H1 (cell line): ENCODE results near the gene KRT81. TPM values are rescaled to one million over a fixed set of nuclear protein-coding genes. Genes with fewer than 3 reads are reported as not detected.

Source experiments
- CTCF ChIA-PET: fragments of 300-600 bp; sonication (Branson Sonifier 250); formaldehyde crosslinking; loops from one replicate; lab custom pipeline; 2021; ENCODE audit not compliant: partially characterized antibody; lab: Charles Lee
- POLR2A ChIA-PET: fragments of 300-600 bp; sonication (Branson Sonifier 250); formaldehyde crosslinking; loops from one replicate; lab custom pipeline; 2021; ENCODE audit warnings: inconsistent platforms; ENCODE audit not compliant: partially characterized antibody; lab: Charles Lee
- DNase-seq, 2 experiments: peaks; one replicate each; pipeline versions ENCODE4 v3.0.0 to v3.0.0-alpha.2; 2010 to 2022; ENCODE audit warnings: low spot score in 2 of 2, low read depth in 1 of 2, mixed read lengths in 1 of 2
- FAIRE-seq: peaks from 2 replicates; lab custom pipeline; 2011; peaks lifted over from hg19 to GRCh38; lab: Jason Lieb, UNC
- H2AFZ ChIP-seq: 2 replicates; pipeline ENCODE4 v1.8.1; 2012; ENCODE audit warnings: low read length, inconsistent platforms
- H2AK5ac ChIP-seq: 2 replicates; pipeline ENCODE4 v1.6.1; 2013; ENCODE audit warnings: low read depth, low read length
- H2BK120ac ChIP-seq: replicated peaks from 2 replicates; pipeline ENCODE3; 2013; ENCODE audit warnings: low read depth, low read length, inconsistent platforms
- H2BK12ac ChIP-seq: 2 replicates; pipeline ENCODE4 v1.6.1; 2013; ENCODE audit warnings: low read depth, low read length
- H2BK15ac ChIP-seq: 2 replicates; pipeline ENCODE4 v1.6.1; 2013; ENCODE audit warnings: low read length
- H2BK20ac ChIP-seq: 2 replicates; pipeline ENCODE4 v1.6.1; 2013; ENCODE audit warnings: low read length
- H2BK5ac ChIP-seq: 2 replicates; pipeline ENCODE4 v1.6.1; 2013; ENCODE audit warnings: low read depth, low read length
- H3K14ac ChIP-seq: 2 replicates; pipeline ENCODE4 v1.6.1; 2013; ENCODE audit warnings: inconsistent platforms; ENCODE audit not compliant: insufficient read length
- H3K18ac ChIP-seq: 2 replicates; pipeline ENCODE4 v1.6.1; 2013; ENCODE audit warnings: low read length; ENCODE audit errors: extremely low read depth
- H3K23ac ChIP-seq: 2 replicates; pipeline ENCODE4 v1.6.1; 2013; ENCODE audit warnings: inconsistent platforms; ENCODE audit not compliant: insufficient read length
- H3K23me2 ChIP-seq: 2 replicates; pipeline ENCODE4 v1.6.1; 2013; ENCODE audit warnings: low read depth, low read length
- H3K27ac ChIP-seq: 2 replicates; pipeline ENCODE4 v1.6.1; 2011; ENCODE audit warnings: low read depth, low read length, inconsistent platforms
- H3K27me3 ChIP-seq, 4 experiments: replicated peaks in 1 of 4; 1 replicate in 1 of 4; 2 replicates in 3 of 4; pipeline versions ENCODE4 v1.6.1 to v1.8.1; 2011 to 2013; ENCODE audit warnings: low read length in 3 of 4, mild to moderate bottlenecking in 3 of 4, inconsistent platforms in 2 of 4, mixed read lengths in 2 of 4, moderate library complexity in 1 of 4; ENCODE audit not compliant: control insufficient read depth in 3 of 4, insufficient read depth in 3 of 4; ENCODE audit errors: extremely low read depth in 1 of 4
- H3K36me3 ChIP-seq, 4 experiments: 2 replicates each; pipeline versions ENCODE4 v1.6.1 to v1.8.1; 2011 to 2013; ENCODE audit warnings: mild to moderate bottlenecking in 4 of 4, low read length in 3 of 4, moderate library complexity in 2 of 4, control low read depth in 1 of 4, inconsistent platforms in 1 of 4; ENCODE audit not compliant: insufficient read depth in 4 of 4, control insufficient read depth in 2 of 4
- H3K4ac ChIP-seq: replicated peaks from 2 replicates; pipeline ENCODE3; 2013; ENCODE audit warnings: low read length, low read depth, mixed read lengths, inconsistent platforms; ENCODE audit not compliant: insufficient read length
- H3K4me1 ChIP-seq, 4 experiments: replicated peaks in 1 of 4; 1 replicate in 1 of 4; 2 replicates in 3 of 4; pipeline versions ENCODE4 v1.6.1 to v1.8.1; 2011 to 2013; ENCODE audit warnings: low read length in 3 of 4, inconsistent platforms in 2 of 4, mixed read lengths in 1 of 4; ENCODE audit not compliant: insufficient read depth in 4 of 4, control insufficient read depth in 3 of 4
- H3K4me2 ChIP-seq, 2 experiments: 2 replicates each; pipeline versions ENCODE4 v1.6.1 to v1.8.1; 2011 to 2013; ENCODE audit warnings: low read depth in 2 of 2, low read length in 2 of 2, control low read depth in 1 of 2, inconsistent platforms in 1 of 2, mild to moderate bottlenecking in 1 of 2; ENCODE audit not compliant: insufficient read depth in 1 of 2
- H3K4me3 ChIP-seq, 4 experiments: fragments of 200-600, 300-600 bp in 1 of 4; sonication (generic), shearing (Covaris generic), sonication (Bioruptor Twin) in 1 of 4; 2 replicates each; pipeline versions ENCODE4 v1.5.1 to v1.8.1; 2011 to 2016; ENCODE audit warnings: low read length in 4 of 4, low read depth in 3 of 4, control low read depth in 2 of 4, inconsistent platforms in 2 of 4, mild to moderate bottlenecking in 2 of 4, mixed read lengths in 1 of 4, moderate library complexity in 1 of 4; ENCODE audit not compliant: insufficient read depth in 2 of 4; ENCODE audit errors: extremely low read depth in 1 of 4
- H3K56ac ChIP-seq: replicated peaks from 2 replicates; pipeline ENCODE3; 2013; ENCODE audit warnings: low read depth, mild to moderate bottlenecking, mixed read lengths, low read length, inconsistent platforms; ENCODE audit not compliant: insufficient read length
- H3K79me1 ChIP-seq: 2 replicates; pipeline ENCODE4 v1.6.1; 2013; ENCODE audit warnings: low read depth, low read length, control low read depth
- H3K79me2 ChIP-seq, 2 experiments: 2 replicates each; pipeline versions ENCODE4 v1.6.1 to v1.8.1; 2012 to 2013; ENCODE audit warnings: low read length in 2 of 2, mild to moderate bottlenecking in 2 of 2, inconsistent platforms in 1 of 2; ENCODE audit not compliant: insufficient read depth in 2 of 2, control insufficient read depth in 1 of 2
- H3K9ac ChIP-seq, 4 experiments: replicated peaks in 1 of 4; 1 replicate in 1 of 4; 2 replicates in 3 of 4; pipeline versions ENCODE4 v1.6.1 to v1.8.1; 2011 to 2013; ENCODE audit warnings: low read depth in 3 of 4, low read length in 3 of 4, control low read depth in 2 of 4, mild to moderate bottlenecking in 2 of 4, moderate library complexity in 2 of 4, inconsistent platforms in 1 of 4; ENCODE audit errors: extremely low read depth in 1 of 4
- H3K9me3 ChIP-seq, 2 experiments: 2 replicates each; pipeline versions ENCODE4 v1.6.1 to v1.8.1; 2012 to 2013; ENCODE audit warnings: mild to moderate bottlenecking in 2 of 2, moderate library complexity in 2 of 2, control low read depth in 1 of 2, inconsistent platforms in 1 of 2, low read depth in 1 of 2, low read length in 1 of 2, mixed read lengths in 1 of 2; ENCODE audit not compliant: insufficient read depth in 2 of 2
- H4K20me1 ChIP-seq, 2 experiments: replicated peaks in 1 of 2; 2 replicates each; pipeline versions ENCODE3 to v1.8.1; 2011 to 2013; ENCODE audit warnings: inconsistent platforms in 2 of 2, low read length in 2 of 2, mild to moderate bottlenecking in 1 of 2; ENCODE audit not compliant: insufficient read depth in 2 of 2, control insufficient read depth in 1 of 2
- H4K5ac ChIP-seq: 2 replicates; pipeline ENCODE4 v1.6.1; 2013; ENCODE audit warnings: low read length, low read depth, mixed read lengths, inconsistent platforms; ENCODE audit not compliant: insufficient read length
- H4K8ac ChIP-seq: 2 replicates; pipeline ENCODE4 v1.8.0; 2013; ENCODE audit warnings: mild to moderate bottlenecking, moderate library complexity, low read length, inconsistent platforms; ENCODE audit not compliant: insufficient read depth; ENCODE audit errors: extremely low read depth
- H4K91ac ChIP-seq: replicated peaks from 2 replicates; pipeline ENCODE3; 2013; ENCODE audit warnings: low read length, mixed read lengths, inconsistent platforms; ENCODE audit not compliant: insufficient read length
- TAF7 ChIP-seq: optimal IDR thresholded peaks from 2 replicates; pipeline ENCODE3; 2011; ENCODE audit warnings: low read depth, mild to moderate bottlenecking, inconsistent platforms, low read length, moderate library complexity, borderline replicate concordance
- ZNF274 ChIP-seq: IDR thresholded peaks from 2 replicates; pipeline ENCODE4 v1.7.0; 2012; ENCODE audit warnings: low read length, borderline replicate concordance; ENCODE audit errors: extremely low read depth
- WGBS, 2 experiments: shearing (Covaris generic) in 1 of 2; methylation state at CpG; one replicate each; pipeline versions ENCODE4 v1.1.6 to v1.1.7; 2013 to 2015; ENCODE audit warnings: low lambda C conversion rate in 2 of 2, mixed read lengths in 2 of 2, inconsistent platforms in 1 of 2, low coverage in 1 of 2, missing lambda C conversion rate in 1 of 2; ENCODE audit not compliant: insufficient replicate concordance in 2 of 2, insufficient coverage in 1 of 2, insufficient read length in 1 of 2; ENCODE audit errors: extremely low coverage in 1 of 2, missing lambda C conversion rate in 1 of 2; 5-methylcytosine and 5-hydroxymethylcytosine counted together
- polyA plus RNA-seq, 7 experiments: library from polyadenylated mRNA; depleted of rRNA in 3 of 7; stranded (reverse) in 5 of 7; unstranded in 2 of 7; fragments of >200 nt in 5 of 7; fragments of 200-250 nt in 2 of 7; gene quantifications; 1 replicate in 5 of 7; 2 replicates in 1 of 7; 4 replicates in 1 of 7; pipeline versions ENCODE4 v1.2.1 to v1.2.3, GENCODE V29; 2011 to 2013; ENCODE audit warnings: missing spikeins in 2 of 7, mixed read lengths in 2 of 7
- total RNA-seq: library from RNA; stranded (reverse); fragmentation: NEBNext Ultra II Directional; extraction: Animal tissue kit (Norgen Biotek cat#: 25700); gene quantifications from 2 replicates; pipeline ENCODE4 v1.2.1, GENCODE V29; 2021

Gene KRT81
- total and polyA plus RNA-seq, 2 of the 8 experiments (the other 6 are each of a cell fraction or from before 2014, with no cell fraction given) = not detected

DNA sequence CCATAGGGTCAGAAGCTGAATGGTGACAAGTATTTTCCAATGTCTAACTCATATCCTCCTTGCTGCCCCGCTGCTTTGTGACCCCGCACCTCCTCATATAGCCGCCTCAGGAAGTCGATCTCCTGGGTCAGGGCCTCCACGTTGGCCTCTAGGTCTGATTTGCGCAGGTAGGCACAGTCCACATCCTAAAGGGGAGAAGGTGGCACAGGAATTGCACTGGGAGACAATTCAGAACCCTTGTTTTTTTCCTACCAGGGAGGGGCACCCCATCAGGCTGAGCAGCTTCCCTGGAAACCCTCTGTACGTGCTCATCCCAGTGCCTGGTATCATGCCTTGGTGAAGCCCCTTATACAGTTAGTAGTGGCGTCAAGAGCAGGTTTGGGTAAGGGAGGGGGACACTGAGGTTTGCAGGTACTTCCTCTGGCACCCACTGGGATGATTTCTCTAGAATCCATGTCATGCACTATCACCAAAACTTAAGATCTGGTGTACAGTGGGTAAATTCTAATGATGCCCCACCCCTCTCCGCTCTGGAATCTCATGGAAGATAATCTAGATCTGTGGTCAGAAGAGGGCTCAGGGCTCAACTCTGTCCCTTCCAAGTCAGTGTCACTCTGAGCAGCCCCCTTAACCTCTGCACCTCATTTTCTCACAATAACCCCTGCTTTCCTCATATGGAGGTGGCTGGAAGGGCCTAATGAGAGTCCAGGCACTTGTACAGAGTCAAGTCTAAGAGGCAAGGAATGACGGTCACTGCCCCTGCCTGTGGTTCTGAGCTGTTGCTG is 37.0 kb downstream of the KRT81 start:
- Histone ChIP-seq H2BK15ac (no peak overlapping the region), H3K9me3 (no peaks in the 10 kb centered on the region; a peak in 1 of 4 replicates), H3K27me3 (peaks cover 16 to 60% (median 48%) of the 10 kb centered on the region in 4 experiments), H4K91ac (no peak overlapping the region), H3K27ac (no peak overlapping the region), H3K36me3 (no peaks in the 10 kb centered on the region), H3K23ac (no peak overlapping the region), H3K4me1 (peaks cover 0 to 4% (median under 1%) of the 10 kb centered on the region in 4 experiments; a peak in 4 of 7 replicates), H3K9ac (no peak overlapping the region), H4K20me1 (no peaks in the 10 kb centered on the region), H3K56ac (no peak overlapping the region), H3K14ac (no peak overlapping the region), H3K4ac (no peak overlapping the region), H3K79me2 (no peaks in the 10 kb centered on the region), H3K4me3 (no peak overlapping the region), H3K4me2 (no peak overlapping the region), H2BK20ac (no peak overlapping the region), H3K23me2 (peaks cover 6% of the 10 kb centered on the region; the same call in 1 of the 2 replicates), H3K18ac (no peak overlapping the region), H2BK12ac (no peak overlapping the region), H4K5ac (no peak overlapping the region), H2BK5ac (no peak overlapping the region), H4K8ac (no peak overlapping the region), H3K79me1 (no peaks in the 10 kb centered on the region), H2AFZ (no peak overlapping the region), H2AK5ac (no peak overlapping the region), H2BK120ac (no peak overlapping the region)
- ChIA-PET CTCF (interaction anchor here (0.9 to 14.6 kb wide), 11 partner anchors 11 to 175 kb away, joined by 3 to 151 read pairs (median 13); partner anchors contain the start of genes KRT7 and SMIM41), POLR2A (no interaction called here)
- WGBS, 2 experiments = 90% methylated on average over 10 of the region's 10 CpGs; no CpG with 5 or more reads in 1 of the 2 experiments
- DNase-seq (no peak), FAIRE-seq (no peak)
- TF ChIP-seq TAF7 (no peak), ZNF274 (no peak)
